WERI-Rb-1 (cell line): ENCODE results near the gene VCPKMT.

ENCODE experiments used
- DNase-seq: peaks from one replicate; pipeline ENCODE4 v3.0.0-alpha.2; 2020
- H3K27ac ChIP-seq: fragments of 250-450 bp; sonication (Bioruptor Pico); 2 replicates; pipeline ENCODE4 v1.5.1; 2020; ENCODE audit warnings: mild to moderate bottlenecking, moderate library complexity
- H3K27me3 ChIP-seq: fragments of 250-450 bp; sonication (Bioruptor Pico); 2 replicates; pipeline ENCODE4 v1.5.1; 2021; ENCODE audit warnings: mild to moderate bottlenecking, low read depth, moderate library complexity; ENCODE audit not compliant: insufficient read depth, severe bottlenecking
- H3K36me3 ChIP-seq: fragments of 250-450 bp; sonication (Bioruptor Pico); 2 replicates; pipeline ENCODE4 v1.5.1; 2020; ENCODE audit warnings: mild to moderate bottlenecking, moderate library complexity
- H3K4me3 ChIP-seq: 2 replicates; pipeline ENCODE4 v1.5.1; 2011; ENCODE audit warnings: low read depth, mild to moderate bottlenecking, control low read depth, low read length
- H3K9me3 ChIP-seq: fragments of 250-450 bp; sonication (Bioruptor Pico); 2 replicates; pipeline ENCODE4 v1.5.1; 2021; ENCODE audit warnings: mild to moderate bottlenecking, moderate library complexity; ENCODE audit not compliant: severe bottlenecking
- CTCF ChIP-seq: IDR thresholded peaks from 2 replicates; pipeline ENCODE4 v1.5.1; 2011; ENCODE audit warnings: low read depth, mild to moderate bottlenecking, control low read depth, inconsistent platforms, low read length

Gene VCPKMT

GRCh38 chr14:50091240-50091913 lies 25.0 kb downstream of the VCPKMT start:
- Histone ChIP-seq H3K27ac (no peak overlapping the region), H3K27me3 (no peaks in the 10 kb centered on the region), H3K9me3 (no peaks in the 10 kb centered on the region), H3K4me3 (no peak overlapping the region), H3K36me3 (no peaks in the 10 kb centered on the region)
- DNase-seq = no peak
- TF ChIP-seq CTCF = no peak

- DNase-seq = no peak
- Histone ChIP-seq H3K9me3 (no peaks in the 10 kb centered on the region), H3K36me3 (no peaks in the 10 kb centered on the region), H3K27me3 (no peaks in the 10 kb centered on the region), H3K27ac (no peak overlapping the region), H3K4me3 (no peak overlapping the region)
- TF ChIP-seq CTCF = no peak
Observed at GRCh38 chr14:50089208-50089607, 27.2 kb downstream of the VCPKMT start.

DNA sequence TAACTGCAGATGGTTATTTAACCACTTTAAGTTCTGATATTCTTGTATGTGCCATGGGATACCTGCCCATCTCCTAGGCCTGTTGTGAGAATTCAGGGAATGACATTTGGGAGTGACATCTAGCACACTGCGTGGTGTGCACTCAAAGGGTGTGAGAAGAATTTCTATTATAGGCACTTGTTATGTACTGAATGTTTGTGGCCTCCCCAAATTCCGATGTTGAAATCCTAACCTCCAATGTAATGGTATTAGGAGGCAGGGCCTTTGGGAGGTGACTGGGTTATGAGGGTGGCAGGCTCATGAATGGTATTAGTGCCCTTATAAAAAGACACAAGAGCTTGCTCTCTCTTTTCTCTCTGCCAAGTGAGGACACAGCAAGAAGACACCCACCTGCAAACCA lies 27.6 kb downstream of the VCPKMT start:
- H3K9me3 ChIP-seq = no peaks in the 10 kb centered on the region
- no peak for DNase-seq
- H3K4me3 ChIP-seq = no peak overlapping the region
- H3K27me3 ChIP-seq = no peaks in the 10 kb centered on the region
- no peaks in the 10 kb centered on the region for H3K36me3 ChIP-seq
- TF ChIP-seq CTCF = no peak
- no peak overlapping the region for H3K27ac ChIP-seq

DNA sequence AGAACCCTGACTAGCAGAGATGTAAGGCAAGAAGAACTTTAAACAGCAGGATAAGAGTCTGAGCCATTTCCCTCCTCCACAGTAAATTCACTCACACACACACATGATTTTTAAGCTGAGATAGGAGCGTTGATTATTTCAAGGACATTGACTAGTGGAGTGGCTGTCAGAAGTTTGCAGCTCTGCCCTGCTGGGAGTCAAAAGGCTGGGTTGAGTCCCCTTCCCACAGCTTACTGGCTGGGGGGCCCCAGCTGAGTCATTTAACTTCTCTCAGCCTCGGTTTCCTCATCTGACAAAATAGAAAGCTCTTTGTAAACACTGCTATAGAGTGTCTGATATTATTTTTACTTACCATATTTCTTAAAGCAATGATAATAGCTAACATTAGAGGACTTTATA lies 28.3 kb downstream of the VCPKMT start:
- Histone ChIP-seq H3K27me3 (no peaks in the 10 kb centered on the region), H3K36me3 (no peaks in the 10 kb centered on the region), H3K9me3 (no peaks in the 10 kb centered on the region), H3K27ac (no peak overlapping the region), H3K4me3 (no peak overlapping the region)
- no peak for DNase-seq
- TF ChIP-seq CTCF = no peak

GRCh38 chr14:50087341-50088116 lies 28.8 kb downstream of the VCPKMT start:
- TF ChIP-seq CTCF = no peak
- H3K27ac ChIP-seq = no peak overlapping the region
- DNase-seq = no peak
- no peaks in the 10 kb centered on the region for H3K9me3 ChIP-seq
- H3K36me3 ChIP-seq = no peaks in the 10 kb centered on the region
- H3K27me3 ChIP-seq = no peaks in the 10 kb centered on the region
- H3K4me3 ChIP-seq = no peak overlapping the region
